ENCODE results near the gene MAD1L1.

The MAD1L1 gene

DNA sequence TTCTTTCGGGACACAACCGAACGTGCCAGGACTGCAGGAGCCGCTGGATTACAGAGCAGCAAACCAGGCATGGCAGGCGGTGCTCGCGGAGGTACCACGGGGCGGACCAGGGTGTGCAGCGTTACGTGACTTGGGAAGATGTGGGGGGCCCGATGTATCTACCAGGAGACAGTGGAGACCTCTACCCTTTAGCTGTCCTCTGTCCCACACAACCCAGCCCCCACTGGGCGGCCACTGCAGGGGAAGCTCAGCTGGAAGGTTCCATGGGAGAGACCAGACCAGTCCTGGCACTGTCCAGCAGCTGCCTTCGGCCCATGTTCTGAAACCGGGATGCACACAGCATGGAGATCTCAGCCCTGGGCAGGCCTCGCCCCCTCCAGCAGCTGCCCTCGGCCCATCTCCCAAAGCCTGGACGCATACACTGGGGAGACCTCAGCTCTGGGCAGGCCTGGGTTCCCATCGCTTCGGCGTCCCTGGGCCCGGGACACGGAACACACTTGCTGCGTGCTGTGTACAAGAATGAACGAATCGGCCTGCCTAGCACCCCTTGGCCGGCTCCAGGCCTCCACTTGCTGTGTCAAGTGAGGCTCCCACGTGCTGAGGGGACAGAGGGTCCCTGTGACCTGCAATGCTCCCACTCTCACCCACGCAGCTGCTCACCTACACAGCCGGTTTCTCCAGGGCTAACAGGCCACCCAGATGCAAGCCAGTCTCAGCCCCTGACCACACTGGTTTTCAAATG lies 385.3 kb downstream of the MAD1L1 start:
- TF ChIP-seq, protein P1, sequence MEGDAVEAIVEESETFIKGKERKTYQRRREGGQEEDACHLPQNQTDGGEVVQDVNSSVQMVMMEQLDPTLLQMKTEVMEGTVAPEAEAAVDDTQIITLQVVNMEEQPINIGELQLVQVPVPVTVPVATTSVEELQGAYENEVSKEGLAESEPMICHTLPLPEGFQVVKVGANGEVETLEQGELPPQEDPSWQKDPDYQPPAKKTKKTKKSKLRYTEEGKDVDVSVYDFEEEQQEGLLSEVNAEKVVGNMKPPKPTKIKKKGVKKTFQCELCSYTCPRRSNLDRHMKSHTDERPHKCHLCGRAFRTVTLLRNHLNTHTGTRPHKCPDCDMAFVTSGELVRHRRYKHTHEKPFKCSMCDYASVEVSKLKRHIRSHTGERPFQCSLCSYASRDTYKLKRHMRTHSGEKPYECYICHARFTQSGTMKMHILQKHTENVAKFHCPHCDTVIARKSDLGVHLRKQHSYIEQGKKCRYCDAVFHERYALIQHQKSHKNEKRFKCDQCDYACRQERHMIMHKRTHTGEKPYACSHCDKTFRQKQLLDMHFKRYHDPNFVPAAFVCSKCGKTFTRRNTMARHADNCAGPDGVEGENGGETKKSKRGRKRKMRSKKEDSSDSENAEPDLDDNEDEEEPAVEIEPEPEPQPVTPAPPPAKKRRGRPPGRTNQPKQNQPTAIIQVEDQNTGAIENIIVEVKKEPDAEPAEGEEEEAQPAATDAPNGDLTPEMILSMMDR (conservative IDR thresholded peaks at IDR 0.05; ENCODE audit: low read depth, low read length) = no peak
- Histone ChIP-seq H4K20me1 (ENCODE audit: insufficient read depth) (no peaks in the 10 kb centered on the region), H3K4me2 (no peak overlapping the region), H2AFZ (ENCODE audit: low read depth) (no peak overlapping the region), H3K9ac (no peak overlapping the region), H3K36me3 (ENCODE audit: insufficient read depth) (no peaks in the 10 kb centered on the region), H3K27me3 (ENCODE audit: insufficient read depth, low read depth) (no peaks in the 10 kb centered on the region), H3K4me3 (IDR thresholded peaks at IDR 0.05; ENCODE audit: insufficient read depth, low read depth, low read length) (no peak overlapping the region), H3K79me2 (ENCODE audit: insufficient read depth, low read depth) (no peaks in the 10 kb centered on the region), H3K4me1 (ENCODE audit: low read depth, poor library complexity, severe bottlenecking) (no peaks in the 10 kb centered on the region), H3K27ac (no peak overlapping the region)

DNA sequence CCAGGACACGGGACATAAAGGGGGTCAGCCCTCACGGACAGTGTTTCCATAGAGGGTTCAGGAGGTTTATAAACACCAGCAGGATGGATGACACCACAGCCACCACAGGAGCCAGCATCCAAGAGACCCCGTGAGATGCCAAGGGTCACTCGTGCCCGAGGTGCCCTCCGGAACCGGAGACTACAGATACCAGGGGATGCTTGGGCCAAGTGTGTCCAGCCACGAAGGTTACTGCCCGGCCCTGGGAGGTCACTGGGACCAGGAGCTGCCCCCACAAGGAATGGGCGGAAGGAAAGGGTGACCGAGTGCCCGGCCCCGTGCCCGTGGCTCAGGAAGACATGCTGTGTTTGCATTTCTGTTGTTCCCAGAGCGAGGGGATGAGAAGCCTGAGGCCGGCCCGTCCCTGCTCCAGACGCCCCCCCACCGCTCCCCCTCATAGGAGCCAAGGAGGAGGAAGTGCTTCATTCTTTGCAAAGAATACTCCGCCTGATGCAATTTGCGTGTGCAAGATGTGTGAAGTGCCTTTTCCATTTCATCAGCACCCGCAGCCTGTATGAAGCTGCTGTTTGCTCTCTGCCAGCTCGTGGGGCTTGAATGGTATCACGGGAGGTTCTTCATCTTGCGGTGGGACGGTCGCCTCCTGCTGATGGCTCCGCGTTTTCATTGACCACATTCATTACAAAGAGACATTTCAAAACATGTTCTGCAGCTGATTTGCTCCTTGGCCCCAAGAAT lies 386.2 kb downstream of the MAD1L1 start:
- Histone ChIP-seq H4K20me1 (ENCODE audit: insufficient read depth) (no peaks in the 10 kb centered on the region), H3K79me2 (ENCODE audit: insufficient read depth, low read depth) (no peaks in the 10 kb centered on the region), H3K4me1 (ENCODE audit: low read depth, poor library complexity, severe bottlenecking) (no peaks in the 10 kb centered on the region), H3K36me3 (ENCODE audit: insufficient read depth) (no peaks in the 10 kb centered on the region), H3K27ac (no peak overlapping the region), H3K9ac (no peak overlapping the region), H3K27me3 (ENCODE audit: insufficient read depth, low read depth) (no peaks in the 10 kb centered on the region), H3K4me3 (IDR thresholded peaks at IDR 0.05; ENCODE audit: insufficient read depth, low read depth, low read length) (no peak overlapping the region), H2AFZ (ENCODE audit: low read depth) (no peak overlapping the region), H3K4me2 (no peak overlapping the region)
- TF ChIP-seq, protein P1 (conservative IDR thresholded peaks at IDR 0.05; ENCODE audit: low read depth, low read length) = no peak

DNA sequence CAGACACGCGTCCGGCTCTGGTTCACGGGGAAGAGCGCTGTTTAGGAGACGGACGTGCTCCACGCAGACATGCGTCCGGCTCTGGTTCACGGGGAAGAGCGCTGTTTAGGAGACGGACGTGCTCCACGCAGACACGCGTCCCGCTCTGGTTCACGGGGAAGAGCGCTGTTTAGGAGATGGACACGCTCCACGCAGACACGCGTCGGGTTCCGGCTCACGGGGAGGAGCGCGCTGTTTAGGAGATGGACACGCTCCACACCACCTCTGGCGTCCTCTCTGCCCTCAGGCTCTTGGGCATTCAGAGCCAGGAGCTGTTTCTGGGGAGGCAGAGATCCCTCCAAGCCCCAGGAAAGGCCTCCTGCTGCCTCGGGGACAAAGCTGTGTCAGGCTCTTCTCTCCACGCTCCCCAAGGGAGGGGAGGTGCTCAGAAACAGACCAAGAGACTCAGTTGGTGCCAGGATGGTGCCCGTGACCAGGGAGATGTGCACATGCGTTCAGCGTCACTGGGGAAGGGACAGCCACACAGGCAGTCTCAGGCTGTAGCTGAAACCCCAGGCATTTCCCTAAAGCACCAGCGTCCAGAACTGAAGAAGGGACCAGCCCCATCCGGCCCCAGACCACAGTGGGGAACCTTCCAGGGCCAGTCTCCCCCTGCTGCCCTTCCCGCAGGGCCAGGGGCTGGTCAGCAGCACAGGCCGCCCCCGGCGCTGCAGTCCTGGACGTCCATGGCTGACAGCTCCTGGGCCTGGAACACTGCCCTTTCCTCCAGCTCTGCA lies 387.0 kb downstream of the MAD1L1 start:
- no peak overlapping the region for H3K4me2 ChIP-seq
- no peaks in the 10 kb centered on the region for H3K27me3 ChIP-seq (ENCODE audit: insufficient read depth, low read depth)
- no peak overlapping the region for H3K4me3 ChIP-seq (IDR thresholded peaks at IDR 0.05; ENCODE audit: insufficient read depth, low read depth, low read length)
- no peaks in the 10 kb centered on the region for H3K4me1 ChIP-seq (ENCODE audit: low read depth, poor library complexity, severe bottlenecking)
- no peak overlapping the region for H2AFZ ChIP-seq (ENCODE audit: low read depth)
- TF ChIP-seq, protein P1 (conservative IDR thresholded peaks at IDR 0.05; ENCODE audit: low read depth, low read length) = no peak
- H3K36me3 ChIP-seq (ENCODE audit: insufficient read depth) = no peaks in the 10 kb centered on the region
- no peaks in the 10 kb centered on the region for H3K79me2 ChIP-seq (ENCODE audit: insufficient read depth, low read depth)
- no peak overlapping the region for H3K9ac ChIP-seq
- no peaks in the 10 kb centered on the region for H4K20me1 ChIP-seq (ENCODE audit: insufficient read depth)
- H3K27ac ChIP-seq = no peak overlapping the region

DNA sequence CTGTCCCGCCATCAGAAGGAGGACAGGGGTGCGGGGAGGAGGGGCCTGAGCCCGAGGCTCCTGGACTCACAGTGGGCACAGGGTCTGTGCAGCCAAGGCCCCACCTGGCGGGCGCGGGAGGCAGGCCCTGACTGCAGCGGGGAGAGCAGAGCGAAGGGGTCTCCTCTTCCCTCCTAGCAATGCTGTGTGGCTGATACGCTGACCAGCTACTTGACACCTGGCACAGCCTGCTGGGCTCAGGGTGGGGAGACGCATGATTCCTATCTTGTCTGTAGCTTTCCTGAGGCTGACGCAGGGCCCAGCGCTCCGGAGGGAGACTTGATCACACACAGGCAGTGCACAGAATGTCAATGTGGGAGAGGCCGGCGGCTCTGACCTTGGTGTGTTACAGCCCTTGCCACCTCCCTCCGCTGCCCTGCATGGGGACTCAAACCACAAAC lies 387.8 kb downstream of the MAD1L1 start:
- no peaks in the 10 kb centered on the region for H3K79me2 ChIP-seq (ENCODE audit: insufficient read depth, low read depth)
- TF ChIP-seq, protein P1 (conservative IDR thresholded peaks at IDR 0.05; ENCODE audit: low read depth, low read length) = no peak
- no peak overlapping the region for H2AFZ ChIP-seq (ENCODE audit: low read depth)
- no peaks in the 10 kb centered on the region for H3K4me1 ChIP-seq (ENCODE audit: low read depth, poor library complexity, severe bottlenecking)
- H3K4me2 ChIP-seq = no peak overlapping the region
- H3K36me3 ChIP-seq (ENCODE audit: insufficient read depth) = no peaks in the 10 kb centered on the region
- H4K20me1 ChIP-seq (ENCODE audit: insufficient read depth) = no peaks in the 10 kb centered on the region
- H3K9ac ChIP-seq = no peak overlapping the region
- H3K4me3 ChIP-seq (IDR thresholded peaks at IDR 0.05; ENCODE audit: insufficient read depth, low read depth, low read length) = no peak overlapping the region
- H3K27me3 ChIP-seq (ENCODE audit: insufficient read depth, low read depth) = no peaks in the 10 kb centered on the region
- no peak overlapping the region for H3K27ac ChIP-seq
